GM18951 (cell line): Measurements from ENCODE around the gene UBQLN1.

Source experiments
- POLR2A ChIP-seq: IDR thresholded peaks from 4 replicates; pipeline ENCODE4 v1.6.1; 2011; ENCODE audit warnings: mild to moderate bottlenecking; ENCODE audit not compliant: insufficient read length, insufficient read depth; ENCODE audit errors: extremely low read depth
- in situ Hi-C: fragments of 300-500 bp; cut with MboI; formaldehyde crosslinking; loops from one replicate; pipeline ENCODE4 v1.12.0; 2022; ENCODE audit warnings: low sequenced_read_pairs, mixed read lengths, inconsistent platforms; ENCODE audit not compliant: unreplicated experiment

Gene UBQLN1

GRCh38 chr9:83670381-83670780 lies 37.4 kb downstream of the UBQLN1 start:
- in situ Hi-C loops = no loop called here
- TF ChIP-seq POLR2A = no peak

- no peak for TF ChIP-seq POLR2A
These were observed 38.7 kb downstream of the UBQLN1 start for GRCh38 chr9:83669067-83669466.

GRCh38 chr9:83665580-83666200 lies 42.1 kb downstream of the UBQLN1 start:
- in situ Hi-C loops = no loop called here
- TF ChIP-seq POLR2A = no peak

More at GRCh38 chr9:83669067-83669466, 38.7 kb downstream of the UBQLN1 start:
- in situ Hi-C loops = no loop called here

- in situ Hi-C loops = no loop called here
- TF ChIP-seq POLR2A = no peak
These were observed 44.8 kb downstream of the UBQLN1 start for GRCh38 chr9:83662933-83663332.

- in situ Hi-C loops = no loop called here
- TF ChIP-seq POLR2A = no peak
These were observed 50.8 kb downstream of the UBQLN1 start for GRCh38 chr9:83656952-83657351.

GRCh38 chr9:83656032-83656680 lies 51.6 kb downstream of the UBQLN1 start:
- in situ Hi-C loops = no loop called here
- no peak for TF ChIP-seq POLR2A

GRCh38 chr9:83655433-83655832 lies 52.3 kb downstream of the UBQLN1 start:
- in situ Hi-C loops = no loop called here
- no peak for TF ChIP-seq POLR2A

GRCh38 chr9:83652433-83652832 lies 55.3 kb downstream of the UBQLN1 start:
- no peak for TF ChIP-seq POLR2A
- in situ Hi-C loops = no loop called here

- in situ Hi-C loops = no loop called here
- no peak for TF ChIP-seq POLR2A
These were observed 56.2 kb downstream of the UBQLN1 start for GRCh38 chr9:83651558-83651957.

- in situ Hi-C loops = no loop called here
These were observed 58.2 kb downstream of the UBQLN1 start for GRCh38 chr9:83649515-83649914.

GRCh38 chr9:83649080-83649479 lies 58.7 kb downstream of the UBQLN1 start:
- no peak for TF ChIP-seq POLR2A
- in situ Hi-C loops = no loop called here

More at GRCh38 chr9:83649515-83649914, 58.2 kb downstream of the UBQLN1 start:
- no peak for TF ChIP-seq POLR2A

- no peak for TF ChIP-seq POLR2A
- in situ Hi-C loops = no loop called here
These were observed 61.1 kb downstream of the UBQLN1 start for GRCh38 chr9:83646500-83647239.

GRCh38 chr9:83642793-83643192 lies 65.0 kb downstream of the UBQLN1 start:
- no peak for TF ChIP-seq POLR2A
- in situ Hi-C loops = no loop called here

GRCh38 chr9:83639266-83639665 lies 68.5 kb downstream of the UBQLN1 start:
- TF ChIP-seq POLR2A = no peak
- in situ Hi-C loops = no loop called here
